ENCODE results near the gene SMARCAL1.

DNA sequence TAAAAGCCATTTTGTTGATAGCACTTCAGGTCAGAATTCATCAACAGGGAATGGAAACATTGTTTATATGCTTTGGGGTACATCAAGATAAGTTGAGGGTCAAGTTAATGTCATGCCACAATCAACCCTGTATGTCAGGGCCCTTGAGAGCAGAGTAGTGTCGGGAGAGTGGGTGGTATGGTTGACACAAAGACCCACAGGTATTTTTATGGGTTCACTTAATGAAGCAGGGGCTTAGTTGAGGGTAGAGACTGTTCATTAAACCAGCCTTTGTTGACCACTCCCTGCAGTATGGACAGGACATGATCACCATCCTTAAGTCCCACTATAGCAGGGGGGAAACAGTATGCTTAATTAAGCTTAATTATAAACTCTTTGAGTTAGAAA, 92.1 kb downstream of the SMARCAL1 start:
- TF ChIP-seq, protein P1, sequence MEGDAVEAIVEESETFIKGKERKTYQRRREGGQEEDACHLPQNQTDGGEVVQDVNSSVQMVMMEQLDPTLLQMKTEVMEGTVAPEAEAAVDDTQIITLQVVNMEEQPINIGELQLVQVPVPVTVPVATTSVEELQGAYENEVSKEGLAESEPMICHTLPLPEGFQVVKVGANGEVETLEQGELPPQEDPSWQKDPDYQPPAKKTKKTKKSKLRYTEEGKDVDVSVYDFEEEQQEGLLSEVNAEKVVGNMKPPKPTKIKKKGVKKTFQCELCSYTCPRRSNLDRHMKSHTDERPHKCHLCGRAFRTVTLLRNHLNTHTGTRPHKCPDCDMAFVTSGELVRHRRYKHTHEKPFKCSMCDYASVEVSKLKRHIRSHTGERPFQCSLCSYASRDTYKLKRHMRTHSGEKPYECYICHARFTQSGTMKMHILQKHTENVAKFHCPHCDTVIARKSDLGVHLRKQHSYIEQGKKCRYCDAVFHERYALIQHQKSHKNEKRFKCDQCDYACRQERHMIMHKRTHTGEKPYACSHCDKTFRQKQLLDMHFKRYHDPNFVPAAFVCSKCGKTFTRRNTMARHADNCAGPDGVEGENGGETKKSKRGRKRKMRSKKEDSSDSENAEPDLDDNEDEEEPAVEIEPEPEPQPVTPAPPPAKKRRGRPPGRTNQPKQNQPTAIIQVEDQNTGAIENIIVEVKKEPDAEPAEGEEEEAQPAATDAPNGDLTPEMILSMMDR (IDR thresholded peaks at IDR 0.05; ENCODE audit: insufficient read depth, low read depth, low read length), result no peak
- no peak for TF ChIP-seq EZH2 (IDR thresholded peaks at IDR 0.05; ENCODE audit: insufficient read depth, low read length)

All from astrocyte (in vitro differentiated cells and primary cell).